CD4-positive, alpha-beta memory T cell (primary cell): ENCODE data around the gene KCTD17. TPM values are rescaled to one million over a fixed set of nuclear protein-coding genes. Genes with fewer than 3 reads are reported as not detected.

Source experiments
- CTCF ChIA-PET: fragments of 350-600 bp; sonication (Branson Sonifier 250); formaldehyde crosslinking; loops from one replicate; lab custom pipeline; 2021; ENCODE audit warnings: inconsistent platforms; ENCODE audit not compliant: partially characterized antibody; lab: Charles Lee
- POLR2A ChIA-PET: fragments of 350-600 bp; sonication (Branson Sonifier 250); formaldehyde crosslinking; loops from one replicate; lab custom pipeline; 2021; ENCODE audit not compliant: partially characterized antibody; lab: Charles Lee
- DNase-seq, 5 donors: peaks; one replicate each; pipeline versions ENCODE4 v3.0.0 to v3.0.0-alpha.2; 2020 to 2022; ENCODE audit warnings: mixed read lengths in 1 of 5
- H3K27ac ChIP-seq: one replicate; pipeline ENCODE4 v1.7.0; 2013; ENCODE audit warnings: low read depth, low read length
- H3K27me3 ChIP-seq: 2 replicates; pipeline ENCODE4 v1.7.0; 2013; ENCODE audit warnings: mild to moderate bottlenecking, low read length, moderate library complexity; ENCODE audit not compliant: insufficient read depth
- H3K36me3 ChIP-seq: 2 replicates; pipeline ENCODE4 v1.7.0; 2013; ENCODE audit warnings: mild to moderate bottlenecking, low read length, moderate library complexity; ENCODE audit not compliant: insufficient read depth
- H3K4me1 ChIP-seq: 2 replicates; pipeline ENCODE4 v1.7.0; 2013; ENCODE audit warnings: mild to moderate bottlenecking, low read length, moderate library complexity; ENCODE audit not compliant: insufficient read depth
- H3K4me3 ChIP-seq, 2 donors: one replicate each; pipeline ENCODE4 v1.7.0; 2013; ENCODE audit warnings: low read length in 2 of 2, mild to moderate bottlenecking in 1 of 2
- H3K9me3 ChIP-seq, 2 donors: one replicate each; pipeline ENCODE4 v1.7.0; 2013; ENCODE audit warnings: low read length in 2 of 2, control low read depth in 1 of 2; ENCODE audit not compliant: control insufficient read depth in 1 of 2
- H3K27ac Mint-ChIP-seq, 7 donors: one replicate each; pipeline ENCODE4 v1.8.0; 2020 to 2021; ENCODE audit warnings: mixed read lengths in 7 of 7, mild to moderate bottlenecking in 6 of 7, inconsistent platforms in 3 of 7, moderate library complexity in 3 of 7
- H3K27me3 Mint-ChIP-seq, 2 donors: one replicate each; pipeline ENCODE4 v1.8.0; 2020 to 2021; ENCODE audit warnings: mixed read lengths in 2 of 2
- H3K36me3 Mint-ChIP-seq, 2 donors: one replicate each; pipeline ENCODE4 v1.8.0; 2020 to 2021; ENCODE audit warnings: mixed read lengths in 2 of 2, inconsistent platforms in 1 of 2, mild to moderate bottlenecking in 1 of 2
- H3K4me1 Mint-ChIP-seq, 4 donors: one replicate each; pipeline ENCODE4 v1.8.0; 2020 to 2021; ENCODE audit warnings: mixed read lengths in 4 of 4, mild to moderate bottlenecking in 1 of 4
- H3K4me3 Mint-ChIP-seq, 8 donors: one replicate each; pipeline ENCODE4 v1.8.0; 2020 to 2021; ENCODE audit warnings: mixed read lengths in 8 of 8, mild to moderate bottlenecking in 7 of 8, moderate library complexity in 6 of 8, inconsistent platforms in 3 of 8
- H3K9me3 Mint-ChIP-seq, 8 donors: one replicate each; pipeline ENCODE4 v1.8.0; 2020 to 2021; ENCODE audit warnings: mixed read lengths in 8 of 8, mild to moderate bottlenecking in 5 of 8, inconsistent platforms in 3 of 8, moderate library complexity in 1 of 8
- intact Hi-C: fragments of 100-400 bp; cut with micrococcal nuclease; formaldehyde crosslinking; loops from one replicate; pipeline ENCODE4 v1.15.1; 2023
- polyA plus RNA-seq, 2 donors: library from polyadenylated mRNA; unstranded; fragments of 300-500 nt; fragmentation: Illumina TruSeq; gene quantifications; one replicate each; pipeline ENCODE4 v1.2.3, GENCODE V29; 2021
- total RNA-seq, 2 experiments: library from RNA; stranded (reverse); gene quantifications; one replicate each; pipeline ENCODE4 v1.2.3, GENCODE V29; 2021

KCTD17 gene
- total and polyA plus RNA-seq, 4 experiments from 2014 or later, result 9.0 to 33.4 (median 22.7) TPM

GRCh38 chr22:37032535-37033460 is 18.7 kb upstream of the KCTD17 start:
- Mint-ChIP-seq H3K9me3 (peaks cover 0 to 2% (median 0%) of the 10 kb centered on the region in 8 donors), H3K4me3 (no peak overlapping the region), H3K4me1 (no peaks in the 10 kb centered on the region), H3K27me3 (peaks cover 3 to 12% of the 10 kb centered on the region in 2 donors), H3K27ac (no peak overlapping the region), H3K36me3 (no peaks in the 10 kb centered on the region)
- Histone ChIP-seq H3K27ac (no peak overlapping the region), H3K27me3 (no peaks in the 10 kb centered on the region), H3K4me1 (no peaks in the 10 kb centered on the region), H3K9me3 (no peaks in the 10 kb centered on the region), H3K36me3 (no peaks in the 10 kb centered on the region), H3K4me3 (no peak overlapping the region)
- POLR2A ChIA-PET, result no interaction called here
- CTCF ChIA-PET, result interaction anchor here (1.9 to 2.6 kb wide), 2 partner anchors 11 to 12 kb away, joined by 5 to 13 read pairs; no protein-coding TSS in a partner anchor
- intact Hi-C loops, result no loop called here
- no peak for DNase-seq

DNA sequence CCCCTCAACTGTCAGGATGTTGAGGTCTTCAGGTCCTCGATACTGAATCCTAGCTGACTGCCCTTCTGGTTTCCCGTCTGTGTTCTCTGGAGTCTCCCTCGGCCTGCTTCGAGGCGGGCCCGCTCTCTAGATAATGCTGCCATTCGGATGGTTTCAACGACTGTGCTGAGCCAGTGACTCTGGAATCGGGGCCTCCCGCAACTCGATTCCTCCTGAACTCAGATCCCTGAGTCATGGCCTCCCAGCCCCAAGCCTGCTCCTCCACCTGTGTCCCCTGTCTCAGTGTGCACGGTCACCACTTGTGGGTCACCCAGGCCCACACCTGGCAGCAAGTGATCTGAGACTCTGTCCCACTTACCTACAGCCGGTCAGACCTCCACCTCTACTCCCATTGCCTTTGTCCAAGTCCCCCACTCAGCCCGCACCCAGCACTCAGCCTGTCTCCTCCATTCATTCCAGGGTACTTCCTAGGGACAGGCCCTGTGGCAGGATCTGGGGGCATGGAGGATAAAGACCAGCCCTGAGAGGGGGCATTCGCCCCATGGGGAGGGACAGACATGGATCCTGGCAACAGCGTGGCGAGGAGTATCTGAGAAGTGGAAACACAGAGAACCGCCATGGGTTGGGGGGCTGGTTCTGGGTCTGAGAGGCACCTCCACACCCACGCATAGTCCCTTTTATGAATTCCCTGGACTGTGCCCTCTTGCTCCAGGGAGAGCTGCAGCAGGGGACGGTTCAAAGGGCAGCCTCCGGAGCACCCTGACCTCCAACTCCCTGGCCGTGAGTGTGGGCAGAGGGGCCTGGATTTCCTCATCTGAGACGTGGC is 17.7 kb upstream of the KCTD17 start:
- Mint-ChIP-seq H3K4me3 (no peak overlapping the region), H3K4me1 (no peaks in the 10 kb centered on the region), H3K27me3 (peaks cover 3 to 12% of the 10 kb centered on the region in 2 donors), H3K9me3 (peaks cover 0 to 2% (median 0%) of the 10 kb centered on the region in 8 donors), H3K36me3 (no peaks in the 10 kb centered on the region), H3K27ac (peak overlapping the region in 2 of 7 donors; percentile 13 to 36)
- Histone ChIP-seq H3K27me3 (no peaks in the 10 kb centered on the region), H3K27ac (no peak overlapping the region), H3K4me3 (no peak overlapping the region), H3K9me3 (no peaks in the 10 kb centered on the region), H3K4me1 (no peaks in the 10 kb centered on the region), H3K36me3 (no peaks in the 10 kb centered on the region)
- ChIA-PET CTCF (interaction anchor here (2.6 kb wide), 1 partner anchor 12 kb away, joined by 13 read pairs; no protein-coding TSS in a partner anchor), POLR2A (no interaction called here)
- no peak for DNase-seq
- intact Hi-C loops, result no loop called here

DNA sequence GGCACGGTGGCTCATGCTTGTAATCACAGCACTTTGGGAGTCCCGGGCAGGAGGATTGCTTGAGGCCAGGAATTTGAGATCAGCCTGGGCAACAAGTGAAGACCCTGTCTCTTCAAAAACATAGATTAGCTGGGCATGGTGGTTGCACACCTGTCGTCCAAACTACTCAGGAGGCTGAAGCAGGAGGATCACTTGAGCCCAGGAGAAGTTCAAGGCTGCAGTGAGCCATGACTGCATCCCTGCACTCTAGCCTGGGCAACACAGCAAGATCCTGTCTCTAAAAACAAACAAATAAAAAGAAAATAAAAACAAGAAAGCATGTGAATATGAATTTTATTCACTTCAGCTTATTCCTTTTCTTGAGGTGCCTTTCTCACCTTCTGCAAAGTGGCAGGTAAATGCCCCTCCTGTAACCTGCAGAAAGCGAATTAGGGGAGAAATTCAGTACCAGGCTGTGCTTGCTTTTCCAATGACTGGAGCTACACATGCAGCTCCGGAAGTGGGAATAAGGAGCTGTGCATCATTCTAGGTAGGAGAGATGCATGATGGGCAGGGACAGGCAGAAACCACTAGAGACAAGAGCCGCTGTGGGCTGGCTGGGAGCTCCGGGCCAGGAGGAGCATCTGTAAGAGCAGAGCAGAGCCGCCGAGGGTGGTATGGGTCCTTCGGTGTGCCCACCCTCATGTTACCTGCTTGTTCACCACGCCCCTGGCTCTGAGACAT is 14.7 kb upstream of the KCTD17 start:
- H3K36me3 Mint-ChIP-seq, result no peaks in the 10 kb centered on the region
- ChIA-PET POLR2A (no interaction called here), CTCF (interaction anchor here (0.7 to 0.8 kb wide), 2 partner anchors 9 to 93 kb away, joined by 4 to 5 read pairs; no protein-coding TSS in a partner anchor)
- H3K27me3 Mint-ChIP-seq, result peaks cover 10 to 14% of the 10 kb centered on the region in 2 donors
- Histone ChIP-seq H3K4me3 (no peak overlapping the region), H3K9me3 (no peaks in the 10 kb centered on the region), H3K4me1 (no peaks in the 10 kb centered on the region), H3K27ac (no peak overlapping the region), H3K27me3 (no peaks in the 10 kb centered on the region), H3K36me3 (no peaks in the 10 kb centered on the region)
- intact Hi-C loops, result no loop called here
- H3K4me3 Mint-ChIP-seq, result no peak overlapping the region
- no peaks in the 10 kb centered on the region for H3K4me1 Mint-ChIP-seq
- no peaks in the 10 kb centered on the region for H3K9me3 Mint-ChIP-seq
- no peak overlapping the region for H3K27ac Mint-ChIP-seq
- DNase-seq, result no peak

- H3K9me3 ChIP-seq, result no peaks in the 10 kb centered on the region
- peaks cover 10 to 14% of the 10 kb centered on the region in 2 donors for H3K27me3 Mint-ChIP-seq
- H3K27me3 ChIP-seq, result no peaks in the 10 kb centered on the region
- H3K36me3 Mint-ChIP-seq, result no peaks in the 10 kb centered on the region
- H3K27ac ChIP-seq, result no peak overlapping the region
- CTCF ChIA-PET, result no interaction called here
- H3K4me1 ChIP-seq, result no peaks in the 10 kb centered on the region
- no peaks in the 10 kb centered on the region for H3K4me1 Mint-ChIP-seq
- no peak overlapping the region for H3K27ac Mint-ChIP-seq
- intact Hi-C loops, result no loop called here
- no peak overlapping the region for H3K4me3 Mint-ChIP-seq
- no peaks in the 10 kb centered on the region for H3K36me3 ChIP-seq
- DNase-seq, result no peak
- POLR2A ChIA-PET, result no interaction called here
- H3K4me3 ChIP-seq, result no peak overlapping the region
- peaks cover 0 to 2% (median 0%) of the 10 kb centered on the region in 8 donors for H3K9me3 Mint-ChIP-seq
Measured at GRCh38 chr22:37037669-37038068, 13.9 kb upstream of the KCTD17 start.

DNA sequence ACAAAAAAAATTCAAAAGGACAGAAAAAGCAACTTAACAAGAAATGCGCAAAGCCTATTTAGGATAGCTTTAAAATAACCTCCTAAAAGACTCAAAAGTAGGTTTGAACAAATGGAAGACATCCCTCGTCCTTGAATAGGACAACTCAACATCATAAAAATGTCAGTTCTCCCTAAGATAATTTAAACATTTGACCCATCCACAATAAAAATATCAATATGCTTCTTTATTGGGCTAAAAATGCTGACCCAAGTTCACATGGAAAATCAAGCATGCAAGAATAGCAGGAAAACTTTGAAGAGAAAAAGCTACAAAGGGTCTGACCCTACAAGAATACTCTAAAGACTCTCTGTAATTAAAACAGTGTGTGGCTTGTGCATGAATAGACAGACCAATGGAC is 12.1 kb upstream of the KCTD17 start:
- H3K9me3 ChIP-seq, result no peaks in the 10 kb centered on the region
- H3K4me3 ChIP-seq, result no peak overlapping the region
- intact Hi-C loops, result no loop called here
- no peaks in the 10 kb centered on the region for H3K4me1 Mint-ChIP-seq
- H3K27me3 ChIP-seq, result no peaks in the 10 kb centered on the region
- peak overlapping the region in 1 of 7 donors; percentile 51 for H3K27ac Mint-ChIP-seq
- H3K36me3 ChIP-seq, result no peaks in the 10 kb centered on the region
- CTCF ChIA-PET, result no interaction called here
- POLR2A ChIA-PET, result no interaction called here
- H3K27me3 Mint-ChIP-seq, result peaks cover 10 to 14% of the 10 kb centered on the region in 2 donors
- H3K9me3 Mint-ChIP-seq, result peaks cover 0 to 2% (median 0%) of the 10 kb centered on the region in 8 donors
- H3K27ac ChIP-seq, result no peak overlapping the region
- no peak overlapping the region for H3K4me3 Mint-ChIP-seq
- DNase-seq, result no peak
- no peaks in the 10 kb centered on the region for H3K4me1 ChIP-seq
- H3K36me3 Mint-ChIP-seq, result no peaks in the 10 kb centered on the region

DNA sequence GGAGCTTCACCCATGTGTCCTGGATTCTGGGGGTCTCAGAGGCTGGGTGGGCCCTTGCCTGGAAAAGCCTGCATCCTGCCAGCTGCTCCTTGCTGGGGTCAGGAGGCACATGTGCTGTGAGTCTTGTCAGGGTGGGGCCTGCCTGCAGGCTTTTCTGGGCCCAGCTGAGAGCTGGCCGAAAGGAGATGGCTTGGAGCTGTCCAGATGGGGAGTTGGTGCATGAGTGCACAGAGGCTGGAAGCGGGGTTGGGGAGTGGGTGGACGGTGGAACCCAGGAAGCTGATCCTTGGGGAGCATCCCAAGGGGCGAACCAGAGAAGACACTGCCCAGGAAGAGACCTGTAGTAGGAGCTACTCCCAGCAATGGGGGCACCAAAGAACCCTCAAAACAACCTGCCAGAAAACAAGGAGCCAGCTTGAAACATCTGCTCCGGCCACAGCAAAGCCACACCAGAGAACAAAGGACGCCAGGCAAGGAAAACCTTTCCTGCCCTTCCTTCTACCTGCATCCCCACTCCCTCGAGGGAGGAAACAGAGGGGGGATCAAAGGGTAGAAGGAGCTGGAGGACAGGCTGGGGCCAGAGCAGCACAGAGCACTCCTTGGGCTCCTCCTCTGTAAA is 8.2 kb upstream of the KCTD17 start:
- H3K4me3 ChIP-seq, result no peak overlapping the region
- no peaks in the 10 kb centered on the region for H3K36me3 Mint-ChIP-seq
- H3K27me3 Mint-ChIP-seq, result peaks cover 3 to 7% of the 10 kb centered on the region in 2 donors
- no peaks in the 10 kb centered on the region for H3K36me3 ChIP-seq
- intact Hi-C loops, result no loop called here
- no peak overlapping the region for H3K27ac ChIP-seq
- no peaks in the 10 kb centered on the region for H3K4me1 Mint-ChIP-seq
- POLR2A ChIA-PET, result no interaction called here
- DNase-seq, result no peak
- H3K4me3 Mint-ChIP-seq, result no peak overlapping the region
- H3K27me3 ChIP-seq, result no peaks in the 10 kb centered on the region
- H3K9me3 Mint-ChIP-seq, result peaks cover 0 to 2% (median 0%) of the 10 kb centered on the region in 8 donors
- CTCF ChIA-PET, result interaction anchor here (2.1 to 2.2 kb wide), 2 partner anchors 12 kb away, joined by 5 to 6 read pairs; no protein-coding TSS in a partner anchor
- no peaks in the 10 kb centered on the region for H3K9me3 ChIP-seq
- H3K27ac Mint-ChIP-seq, result no peak overlapping the region
- no peaks in the 10 kb centered on the region for H3K4me1 ChIP-seq
